Esophagus squamous epithelium (tissue), 4 donors: ENCODE results near the gene MEGF6.

ENCODE experiments used
- CTCF ChIP-seq, 6 experiments: fragments of 450-650 bp in 4 of 6; fragments of 200-600 bp in 2 of 6; sonication (generic) in 2 of 6; IDR thresholded peaks; one replicate each; pipeline ENCODE4 v1.5.1; 2016 to 2019; ENCODE audit warnings: antibody characterized with exemption in 6 of 6, mild to moderate bottlenecking in 4 of 6, moderate library complexity in 4 of 6
- POLR2A ChIP-seq, 4 donors: fragments of 450-650 bp; IDR thresholded peaks; one replicate each; pipeline ENCODE4 v1.6.1; 2017; ENCODE audit warnings: antibody characterized with exemption in 4 of 4, mild to moderate bottlenecking in 4 of 4, moderate library complexity in 3 of 4

DNA sequence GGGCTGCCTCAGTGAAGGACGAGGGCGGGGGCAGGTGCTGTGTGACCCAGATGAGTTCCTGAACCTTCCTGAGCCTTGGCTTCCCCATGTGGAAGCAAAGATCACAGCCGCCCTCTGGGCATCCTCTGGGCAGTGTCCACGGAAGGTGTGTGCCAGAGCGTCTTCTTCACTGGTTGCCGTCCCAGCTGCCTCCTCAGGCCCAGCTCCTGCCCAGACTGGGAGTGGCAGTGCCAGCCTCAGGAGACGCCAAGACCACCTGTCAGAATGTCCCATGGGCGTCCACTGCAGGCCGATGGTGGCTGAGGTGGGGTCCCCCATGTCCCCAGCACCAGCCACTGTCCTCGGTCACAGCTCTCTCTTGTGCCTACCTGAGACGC is 146.7 kb downstream of the MEGF6 start:
- TF ChIP-seq POLR2A (IDR thresholded peaks at IDR 0.05) (no peak), CTCF (IDR thresholded peaks at IDR 0.05) (no peak)
